Measurements from ENCODE around the gene SSBP3. TPM values are rescaled to one million over a fixed set of nuclear protein-coding genes. Genes with fewer than 3 reads are reported as not detected.
"Not testable (repeated sequence)": the region's sequence is repeated elsewhere in the genome, so short reads cannot be mapped to it uniquely, and the experiment has no call there.

SSBP3 gene
- total RNA-seq, 1 experiment from 2014 or later: 115 TPM

GRCh38 chr1:54212872-54213271, 193.3 kb downstream of the SSBP3 start:
- Mint-ChIP-seq H3K4me1 (no peaks in the 10 kb centered on the region), H3K36me3 (peaks cover 85% of the 10 kb centered on the region), H3K27ac (no peak overlapping the region), H3K9me3 (no peaks in the 10 kb centered on the region), H3K27me3 (ENCODE audit: low read depth) (no peaks in the 10 kb centered on the region), H3K4me3 (no peak overlapping the region)
- ChIA-PET CTCF (interaction anchor here (1.1 kb wide), 1 partner anchor 31 kb away, joined by 3 read pairs; no protein-coding TSS in a partner anchor), POLR2A (interaction anchor here (0.7 to 1.4 kb wide), 2 partner anchors 10 to 13 kb away, joined by 3 read pairs; no protein-coding TSS in a partner anchor)
- ATAC-seq (no peak), DNase-seq (ENCODE audit: low spot score) (no peak)
- TF ChIP-seq CDX4 (CRISPR knock-in tag; IDR thresholded peaks at IDR 0.05; ENCODE audit: borderline replicate concordance) (no peak), NFYB (CRISPR knock-in tag; conservative IDR thresholded peaks at IDR 0.05; ENCODE audit: low read depth) (no peak), SP1 (CRISPR knock-in tag; conservative IDR thresholded peaks at IDR 0.05) (no peak), NFATC4 (CRISPR knock-in tag; IDR thresholded peaks at IDR 0.05) (no peak), HMGA2 (CRISPR knock-in tag; IDR thresholded peaks at IDR 0.05) (no peak), MYBL2 (CRISPR knock-in tag; IDR thresholded peaks at IDR 0.05) (no peak), IRF2 (CRISPR knock-in tag; IDR thresholded peaks at IDR 0.05; ENCODE audit: borderline replicate concordance, low read depth) (no peak), CREM (CRISPR knock-in tag; IDR thresholded peaks at IDR 0.05) (no peak), PREB (CRISPR knock-in tag; IDR thresholded peaks at IDR 0.05; ENCODE audit: borderline replicate concordance) (no peak), NR3C1 (CRISPR knock-in tag; conservative IDR thresholded peaks at IDR 0.05; ENCODE audit: low read depth) (no peak), FOXK1 (CRISPR knock-in tag; IDR thresholded peaks at IDR 0.05) (no peak), TEAD4 (CRISPR knock-in tag; IDR thresholded peaks at IDR 0.05) (no peak), SMAD4 (CRISPR knock-in tag; IDR thresholded peaks at IDR 0.05) (no peak), TCF7 (CRISPR knock-in tag; IDR thresholded peaks at IDR 0.05; ENCODE audit: low read depth) (no peak), ZBTB21 (CRISPR knock-in tag; IDR thresholded peaks at IDR 0.05; ENCODE audit: borderline replicate concordance) (no peak), JAZF1 (CRISPR knock-in tag; IDR thresholded peaks at IDR 0.05) (no peak), HMGXB4 (CRISPR knock-in tag; IDR thresholded peaks at IDR 0.05) (no peak)
- TF ChIP-seq, protein P1, sequence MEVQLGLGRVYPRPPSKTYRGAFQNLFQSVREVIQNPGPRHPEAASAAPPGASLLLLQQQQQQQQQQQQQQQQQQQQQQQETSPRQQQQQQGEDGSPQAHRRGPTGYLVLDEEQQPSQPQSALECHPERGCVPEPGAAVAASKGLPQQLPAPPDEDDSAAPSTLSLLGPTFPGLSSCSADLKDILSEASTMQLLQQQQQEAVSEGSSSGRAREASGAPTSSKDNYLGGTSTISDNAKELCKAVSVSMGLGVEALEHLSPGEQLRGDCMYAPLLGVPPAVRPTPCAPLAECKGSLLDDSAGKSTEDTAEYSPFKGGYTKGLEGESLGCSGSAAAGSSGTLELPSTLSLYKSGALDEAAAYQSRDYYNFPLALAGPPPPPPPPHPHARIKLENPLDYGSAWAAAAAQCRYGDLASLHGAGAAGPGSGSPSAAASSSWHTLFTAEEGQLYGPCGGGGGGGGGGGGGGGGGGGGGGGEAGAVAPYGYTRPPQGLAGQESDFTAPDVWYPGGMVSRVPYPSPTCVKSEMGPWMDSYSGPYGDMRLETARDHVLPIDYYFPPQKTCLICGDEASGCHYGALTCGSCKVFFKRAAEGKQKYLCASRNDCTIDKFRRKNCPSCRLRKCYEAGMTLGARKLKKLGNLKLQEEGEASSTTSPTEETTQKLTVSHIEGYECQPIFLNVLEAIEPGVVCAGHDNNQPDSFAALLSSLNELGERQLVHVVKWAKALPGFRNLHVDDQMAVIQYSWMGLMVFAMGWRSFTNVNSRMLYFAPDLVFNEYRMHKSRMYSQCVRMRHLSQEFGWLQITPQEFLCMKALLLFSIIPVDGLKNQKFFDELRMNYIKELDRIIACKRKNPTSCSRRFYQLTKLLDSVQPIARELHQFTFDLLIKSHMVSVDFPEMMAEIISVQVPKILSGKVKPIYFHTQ (CRISPR knock-in tag; IDR thresholded peaks at IDR 0.05): no peak

- not testable (repeated sequence) for H3K27ac Mint-ChIP-seq; H3K4me3 Mint-ChIP-seq; H3K27me3 Mint-ChIP-seq (ENCODE audit: low read depth); H3K9me3 Mint-ChIP-seq; DNase-seq (ENCODE audit: low spot score); ATAC-seq; H3K4me1 Mint-ChIP-seq
- H3K36me3 Mint-ChIP-seq: peaks cover 72% of the 10 kb centered on the region
- POLR2A ChIA-PET: interaction anchor here (0.6 kb wide), 1 partner anchor 159 kb away, joined by 5 read pairs; no protein-coding TSS in a partner anchor
- CTCF ChIA-PET: interaction anchor here (0.6 kb wide), 1 partner anchor 851 kb away, joined by 3 read pairs; no protein-coding TSS in a partner anchor
Observed at GRCh38 chr1:54207896-54208295, 198.3 kb downstream of the SSBP3 start.

Data from WTC11 (cell line).